Activated T-cell treated with anti-CD3 and anti-CD28 coated beads for 4 hours (primary cell): ENCODE data around the gene SEC31B.
A peak's percentile ranks its signal among the peaks of the same experiment; 100 is the strongest.

Experiments used
- DNase-seq: peaks from one replicate; pipeline ENCODE4 v3.0.0-alpha.2; 2020

The SEC31B gene

GRCh38 chr10:100489396-100489795 is 30.3 kb downstream of the SEC31B start:
- DNase-seq: no peak

- DNase-seq: no peak
Observed at GRCh38 chr10:100487529-100487928, 32.1 kb downstream of the SEC31B start.

GRCh38 chr10:100485801-100486495 is 33.7 kb downstream of the SEC31B start:
- no peak for DNase-seq

- no peak for DNase-seq
Observed at GRCh38 chr10:100485366-100485765, 34.3 kb downstream of the SEC31B start.

- DNase-seq: no peak
Observed at GRCh38 chr10:100483876-100484666, 35.6 kb downstream of the SEC31B start.

- DNase-seq: no peak
Observed at GRCh38 chr10:100482834-100483185, 36.9 kb downstream of the SEC31B start.

GRCh38 chr10:100482181-100482833 is 37.4 kb downstream of the SEC31B start:
- DNase-seq: peak; percentile 40

- peak; percentile 95 for DNase-seq
Observed at GRCh38 chr10:100481462-100482081, 38.1 kb downstream of the SEC31B start.

GRCh38 chr10:100480002-100480401 is 39.7 kb downstream of the SEC31B start:
- no peak for DNase-seq

- DNase-seq: no peak
Observed at GRCh38 chr10:100479037-100479436, 40.6 kb downstream of the SEC31B start.

GRCh38 chr10:100477970-100478369 is 41.7 kb downstream of the SEC31B start:
- no peak for DNase-seq

GRCh38 chr10:100470367-100470766 is 49.3 kb downstream of the SEC31B start:
- no peak for DNase-seq

GRCh38 chr10:100469756-100470155 is 49.9 kb downstream of the SEC31B start:
- DNase-seq: no peak

GRCh38 chr10:100468978-100469377 is 50.7 kb downstream of the SEC31B start:
- DNase-seq: no peak

GRCh38 chr10:100468322-100468721 is 51.3 kb downstream of the SEC31B start:
- DNase-seq: no peak

- DNase-seq: no peak
Observed at GRCh38 chr10:100462709-100463108, 57.0 kb downstream of the SEC31B start, which contains the start of gene WNT8B. Gene WNT8B, plus strand, starts transcription at chr10:100463009. Its CDS starts 160 bp downstream, at chr10:100463169.

- DNase-seq: no peak
Observed at GRCh38 chr10:100448951-100449350, 70.7 kb downstream of the SEC31B start.

- no peak for DNase-seq
Observed at GRCh38 chr10:100447663-100448062, 72.0 kb downstream of the SEC31B start.

- DNase-seq: no peak
Observed at GRCh38 chr10:100446130-100446761, 73.4 kb downstream of the SEC31B start.

GRCh38 chr10:100442548-100442947 is 77.1 kb downstream of the SEC31B start:
- DNase-seq: no peak

- DNase-seq: no peak
Observed at GRCh38 chr10:100438674-100439315, 80.9 kb downstream of the SEC31B start.
